Cardiac fibroblast (primary cell): Measurements from ENCODE around the gene CCDC40.

Experiments
- DNase-seq, 2 donors: peaks; one replicate each; pipeline versions ENCODE4 v3.0.0 to v3.0.0-alpha.2; 2010; ENCODE audit warnings: low read depth in 2 of 2
- H3K4me3 ChIP-seq, 2 donors: replicated peaks in 1 of 2; 1 replicate in 1 of 2; 2 replicates in 1 of 2; pipeline ENCODE4 v1.5.1; 2011; ENCODE audit warnings: low read depth in 2 of 2, low read length in 2 of 2, mild to moderate bottlenecking in 2 of 2, moderate library complexity in 1 of 2
- CTCF ChIP-seq: IDR thresholded peaks from one replicate; pipeline ENCODE4 v1.5.1; 2011; ENCODE audit warnings: low read depth, mild to moderate bottlenecking, low read length, inconsistent platforms

Gene CCDC40

GRCh38 chr17:80116276-80116920 is 80.0 kb downstream of the CCDC40 start:
- H3K4me3 ChIP-seq, result no peak overlapping the region
- DNase-seq, result no peak
- TF ChIP-seq CTCF, result no peak

- no peak overlapping the region for H3K4me3 ChIP-seq
- TF ChIP-seq CTCF, result no peak
- DNase-seq, result no peak
Measured at GRCh38 chr17:80116921-80117380, 80.5 kb downstream of the CCDC40 start.

GRCh38 chr17:80117491-80118401 is 81.3 kb downstream of the CCDC40 start:
- TF ChIP-seq CTCF, result no peak
- no peak for DNase-seq
- no peak overlapping the region for H3K4me3 ChIP-seq

- no peak for DNase-seq
- no peak overlapping the region for H3K4me3 ChIP-seq
- TF ChIP-seq CTCF, result no peak
Measured at GRCh38 chr17:80118601-80119270, 82.3 kb downstream of the CCDC40 start.

GRCh38 chr17:80119271-80119791 is 82.9 kb downstream of the CCDC40 start:
- no peak for TF ChIP-seq CTCF
- no peak for DNase-seq
- H3K4me3 ChIP-seq, result no peak overlapping the region

- DNase-seq, result no peak
- H3K4me3 ChIP-seq, result no peak overlapping the region
- TF ChIP-seq CTCF, result no peak
Measured at GRCh38 chr17:80119839-80120238, 83.4 kb downstream of the CCDC40 start.
